Measurements from ENCODE around the gene FERMT1.

The FERMT1 gene, protein sequence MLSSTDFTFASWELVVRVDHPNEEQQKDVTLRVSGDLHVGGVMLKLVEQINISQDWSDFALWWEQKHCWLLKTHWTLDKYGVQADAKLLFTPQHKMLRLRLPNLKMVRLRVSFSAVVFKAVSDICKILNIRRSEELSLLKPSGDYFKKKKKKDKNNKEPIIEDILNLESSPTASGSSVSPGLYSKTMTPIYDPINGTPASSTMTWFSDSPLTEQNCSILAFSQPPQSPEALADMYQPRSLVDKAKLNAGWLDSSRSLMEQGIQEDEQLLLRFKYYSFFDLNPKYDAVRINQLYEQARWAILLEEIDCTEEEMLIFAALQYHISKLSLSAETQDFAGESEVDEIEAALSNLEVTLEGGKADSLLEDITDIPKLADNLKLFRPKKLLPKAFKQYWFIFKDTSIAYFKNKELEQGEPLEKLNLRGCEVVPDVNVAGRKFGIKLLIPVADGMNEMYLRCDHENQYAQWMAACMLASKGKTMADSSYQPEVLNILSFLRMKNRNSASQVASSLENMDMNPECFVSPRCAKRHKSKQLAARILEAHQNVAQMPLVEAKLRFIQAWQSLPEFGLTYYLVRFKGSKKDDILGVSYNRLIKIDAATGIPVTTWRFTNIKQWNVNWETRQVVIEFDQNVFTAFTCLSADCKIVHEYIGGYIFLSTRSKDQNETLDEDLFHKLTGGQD

DNA sequence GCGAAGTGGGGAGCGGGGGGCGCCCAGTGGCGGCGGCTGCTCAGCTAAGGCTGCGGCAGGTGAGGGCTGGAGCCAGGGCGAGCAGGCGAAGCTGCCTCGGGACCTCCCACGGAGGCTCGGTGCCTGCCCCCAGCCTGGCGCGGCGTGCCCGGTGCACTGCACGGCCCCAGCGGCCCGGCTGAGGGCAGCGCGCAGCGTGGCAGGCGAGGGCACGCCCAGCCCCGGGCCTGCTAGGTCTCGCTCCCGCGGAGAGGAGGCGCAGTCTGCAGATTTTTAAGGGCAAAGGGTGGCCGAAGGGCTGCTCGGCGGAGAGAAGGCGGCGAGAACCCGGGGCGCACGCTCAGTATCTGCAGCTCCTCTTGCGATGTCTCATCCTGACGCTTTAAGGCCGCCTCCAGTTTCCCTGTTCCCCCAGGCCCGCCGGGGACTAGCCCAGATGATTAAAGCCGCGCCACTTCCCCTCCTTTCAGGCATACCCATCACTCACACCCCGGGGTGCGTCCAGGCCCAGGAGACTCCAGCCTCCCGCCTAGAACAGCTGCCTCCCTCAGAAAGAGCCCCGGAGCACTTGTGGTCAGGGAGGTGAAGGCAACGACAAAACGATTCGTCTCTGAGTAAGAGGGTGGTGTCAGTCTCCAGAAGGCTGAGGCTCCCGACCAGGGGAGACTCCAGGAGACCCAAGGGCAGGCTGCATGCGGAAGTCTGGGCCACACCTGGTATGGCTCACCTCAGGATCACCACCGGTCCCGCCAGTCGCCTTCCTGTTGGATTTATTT, at the start of gene FERMT1:
TSS of gene FERMT1 (minus strand) at position 158 of the 776 bp plus-strand sequence. CDS start 3,476 bp downstream, outside the sequence.
- no peak for DNase-seq

DNA sequence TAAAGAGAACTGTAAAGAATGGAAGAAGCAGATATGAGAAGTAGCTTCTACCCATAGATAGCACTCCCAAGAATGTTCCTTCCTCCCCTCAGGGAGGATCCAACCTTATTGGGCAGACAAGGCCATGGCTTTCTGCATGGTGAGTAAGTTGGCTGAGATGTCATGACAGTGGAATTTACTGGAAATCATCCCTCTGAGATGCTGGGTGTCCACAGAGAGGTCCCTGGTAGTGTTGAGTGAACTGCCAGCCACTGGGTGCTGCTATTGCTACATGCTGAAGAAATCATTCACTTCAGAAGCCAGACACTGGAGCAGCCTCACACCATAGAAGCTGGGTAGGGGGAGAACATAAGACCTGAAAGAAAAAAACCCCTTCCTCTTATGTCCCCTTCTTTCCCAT, 46.4 kb upstream of the FERMT1 start:
- no peak for DNase-seq

DNA sequence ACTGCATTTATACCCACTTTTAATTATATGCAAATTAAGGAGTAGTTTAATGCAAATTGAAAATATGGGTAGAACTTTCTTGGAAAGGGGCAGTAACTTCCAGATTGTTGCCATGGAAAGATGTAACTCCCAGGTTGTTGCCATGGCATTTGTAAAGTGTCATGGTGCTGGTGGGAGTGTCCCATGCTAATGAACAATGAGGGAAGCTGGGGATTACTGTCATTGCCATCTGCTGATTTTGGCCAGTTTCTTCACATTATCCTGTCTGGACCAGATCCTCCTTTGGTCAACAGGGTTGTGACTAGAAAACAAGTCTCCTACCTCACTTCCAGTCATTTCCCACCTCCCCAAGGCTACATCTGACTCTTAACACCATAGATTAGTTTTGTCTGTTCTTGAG, 45.4 kb upstream of the FERMT1 start:
- no peak for DNase-seq

DNA sequence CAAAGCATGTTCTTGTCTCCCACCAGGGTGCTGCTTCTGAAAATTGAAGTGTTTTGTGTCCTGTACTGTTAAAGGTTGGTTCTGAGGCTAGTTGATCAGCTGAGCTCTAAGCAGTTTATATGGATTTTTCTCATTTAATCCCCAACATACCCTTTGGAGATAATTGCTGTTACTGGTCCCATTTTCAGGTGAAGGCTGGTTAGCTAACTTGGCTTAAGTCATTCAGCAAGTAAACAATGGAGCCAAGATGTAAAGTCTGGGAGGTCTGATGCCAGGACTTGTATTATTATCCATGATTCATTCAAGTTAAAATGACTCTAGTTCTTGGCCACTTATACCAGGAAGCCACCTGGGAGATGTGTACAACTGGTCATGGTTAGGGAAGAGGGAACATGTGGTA, 42.5 kb upstream of the FERMT1 start:
- DNase-seq, result no peak

DNA sequence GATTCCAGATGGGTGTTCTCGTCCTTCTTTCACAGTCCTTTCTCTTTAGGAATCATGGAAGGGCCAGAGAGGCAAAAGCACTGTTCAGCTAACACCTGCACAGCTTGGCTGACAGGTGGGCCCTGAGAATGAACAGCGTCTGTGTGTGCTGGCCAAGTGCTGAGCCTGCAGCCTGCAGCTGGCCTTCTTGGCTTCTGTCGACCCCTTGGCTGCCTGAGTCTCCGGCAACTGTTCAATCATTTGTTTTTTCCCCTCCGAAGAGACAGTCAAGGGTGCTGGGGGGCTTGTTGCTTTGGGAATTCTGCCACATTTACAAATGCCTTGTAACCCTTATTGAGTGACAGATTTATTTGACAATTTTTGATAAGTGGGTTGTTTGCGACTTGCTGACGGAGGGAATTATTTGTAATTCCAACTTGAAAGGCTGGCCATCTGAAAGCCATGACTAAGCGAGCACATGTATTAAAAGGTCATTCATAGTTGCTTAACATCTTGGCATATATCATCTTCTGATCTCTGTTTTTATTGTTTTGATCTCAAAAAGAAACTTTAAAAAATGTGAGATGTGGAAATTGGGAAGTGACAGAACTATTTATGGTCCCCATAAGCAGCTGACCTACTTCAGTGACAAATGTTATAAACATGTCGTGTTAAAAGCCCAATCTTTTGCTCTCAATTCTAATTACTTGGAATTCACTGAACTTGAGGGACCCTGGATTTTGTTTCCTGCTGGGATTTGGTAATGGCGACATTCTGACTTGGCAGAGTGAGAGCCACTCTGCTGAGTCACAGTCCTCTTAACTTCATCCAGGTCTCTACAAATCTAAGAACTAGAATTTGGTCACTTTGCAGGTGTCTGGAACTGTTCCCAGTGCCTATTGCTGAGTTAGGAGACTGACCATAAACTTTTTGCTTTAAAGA, 41.9 kb upstream of the FERMT1 start:
- DNase-seq, result no peak

DNA sequence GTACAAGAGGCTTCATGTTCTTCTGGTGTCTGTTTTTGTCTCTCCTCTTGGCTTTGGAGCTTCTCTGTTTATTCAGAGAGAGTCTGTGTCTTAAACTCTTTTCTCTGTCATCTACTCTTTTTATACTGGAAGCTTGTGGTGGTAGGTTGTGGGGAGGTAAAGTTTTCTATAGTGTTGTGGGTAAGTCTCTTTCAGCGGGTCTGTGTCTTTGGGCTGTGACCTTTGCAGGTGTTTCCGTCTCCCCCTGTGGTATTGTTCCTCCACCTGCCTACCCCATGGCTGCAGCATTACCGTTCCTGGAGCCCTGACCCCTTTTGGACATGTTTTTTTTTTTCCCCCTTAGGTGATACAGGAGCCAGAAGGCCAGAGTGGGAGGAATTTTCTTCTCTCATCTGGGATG, 37.9 kb upstream of the FERMT1 start:
- no peak for DNase-seq

DNA sequence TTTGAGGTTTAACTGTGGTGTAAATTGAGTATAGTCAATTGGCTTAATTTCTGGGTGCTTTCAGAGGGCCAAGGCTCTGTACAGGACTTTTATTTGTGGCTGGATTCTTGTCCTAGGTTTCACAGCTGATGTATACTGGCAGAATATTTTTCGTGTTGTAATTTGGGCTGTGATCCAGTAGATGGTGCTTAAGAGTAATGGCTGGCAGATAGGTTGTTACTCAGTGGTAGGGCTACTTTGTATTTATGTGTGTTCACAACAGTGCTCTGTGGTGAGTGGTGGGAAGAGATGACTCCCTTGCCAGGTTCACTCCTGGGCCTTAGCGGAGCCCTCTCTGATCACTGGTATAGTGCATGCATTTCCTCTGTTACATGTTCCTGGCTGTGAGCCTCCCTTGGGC, 34.5 kb upstream of the FERMT1 start:
- DNase-seq, result no peak

DNA sequence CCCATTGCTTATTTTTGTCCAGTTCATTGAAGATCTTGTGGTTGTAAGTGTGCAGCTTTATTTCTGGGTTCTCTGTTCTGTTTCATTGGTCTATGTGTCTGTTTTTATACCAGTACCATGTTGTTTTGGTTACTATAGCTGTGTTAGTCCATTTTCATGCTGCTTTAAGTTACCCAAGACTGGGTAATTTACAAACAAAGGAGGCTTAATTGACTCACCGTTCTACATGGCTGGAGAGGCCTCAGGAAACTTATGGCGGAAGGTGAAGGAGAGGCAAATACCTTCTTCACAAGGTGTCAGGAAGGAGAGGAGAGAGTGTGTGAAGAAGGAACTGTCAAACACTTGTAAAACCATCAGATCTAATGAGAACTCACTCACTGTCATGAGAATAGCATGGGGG, 29.9 kb upstream of the FERMT1 start:
- no peak for DNase-seq

DNA sequence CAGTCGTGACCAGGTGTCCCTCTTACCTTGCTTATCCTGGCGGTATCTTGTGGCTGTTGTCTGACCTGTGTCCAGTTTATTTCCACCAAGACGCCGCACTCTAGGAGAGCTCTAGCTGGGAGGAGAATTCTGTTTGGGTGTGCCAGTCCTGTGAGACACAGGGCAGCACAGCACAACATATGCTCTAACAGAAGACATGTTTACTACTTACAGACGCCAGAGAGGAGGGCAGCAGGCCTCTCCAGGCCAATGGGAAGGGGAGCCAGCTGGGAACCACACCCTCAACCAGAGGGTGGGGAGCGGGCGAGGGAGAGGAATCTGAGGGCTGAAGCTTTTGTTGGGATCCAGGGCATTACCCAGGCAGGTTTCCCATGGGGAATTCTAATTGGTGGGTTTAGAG, 25.2 kb upstream of the FERMT1 start:
- no peak for DNase-seq

DNA sequence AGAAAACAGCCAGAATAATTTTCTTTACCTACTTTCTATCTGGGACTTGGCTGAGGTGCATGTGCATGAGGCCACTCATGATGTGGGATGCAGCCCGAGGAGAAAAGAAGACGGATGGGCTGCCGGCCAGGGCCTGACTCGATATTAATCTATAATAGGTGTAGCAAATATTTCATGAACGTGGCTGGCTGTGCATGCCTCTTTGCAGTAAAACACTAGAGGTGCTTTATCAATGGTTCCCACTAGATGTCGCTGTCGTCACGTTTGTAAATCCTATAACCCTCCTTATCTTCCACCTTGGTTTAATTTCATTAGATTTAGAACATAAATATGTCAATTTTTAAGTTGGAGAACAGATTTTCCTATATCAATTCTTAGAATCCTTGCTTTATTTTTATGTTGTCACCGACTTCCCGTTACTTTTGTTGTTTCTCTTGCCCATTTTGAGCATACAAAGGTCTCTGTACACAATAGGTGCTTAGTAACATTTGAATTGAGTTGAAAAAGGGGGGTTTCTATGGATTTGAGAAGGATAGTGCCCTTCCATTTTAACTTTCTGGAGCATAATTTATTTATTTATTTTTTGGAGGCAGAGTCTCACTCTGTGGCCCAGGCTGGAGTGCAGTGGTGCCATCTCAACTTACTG, 19.6 kb upstream of the FERMT1 start:
- no peak for DNase-seq

DNA sequence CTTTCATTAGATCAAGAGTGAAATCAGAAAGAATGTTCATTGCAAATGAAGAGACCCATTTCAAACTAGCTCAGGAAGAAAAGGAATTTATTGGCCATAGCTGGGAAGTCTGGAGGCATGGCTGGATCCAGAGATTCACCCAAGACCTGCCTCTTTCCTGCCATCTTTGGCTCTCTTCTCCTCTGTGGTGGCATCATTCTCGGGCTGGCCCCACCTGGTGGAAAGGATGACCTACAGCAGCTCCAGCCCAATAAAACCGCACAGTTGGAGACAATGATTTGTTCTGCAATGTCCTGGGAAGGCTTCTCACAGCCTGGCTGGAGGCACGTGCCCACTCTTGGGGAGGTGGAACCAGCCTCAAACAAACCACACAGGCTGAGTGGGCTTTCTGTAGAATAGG, 18.1 kb upstream of the FERMT1 start:
- DNase-seq, result no peak

DNA sequence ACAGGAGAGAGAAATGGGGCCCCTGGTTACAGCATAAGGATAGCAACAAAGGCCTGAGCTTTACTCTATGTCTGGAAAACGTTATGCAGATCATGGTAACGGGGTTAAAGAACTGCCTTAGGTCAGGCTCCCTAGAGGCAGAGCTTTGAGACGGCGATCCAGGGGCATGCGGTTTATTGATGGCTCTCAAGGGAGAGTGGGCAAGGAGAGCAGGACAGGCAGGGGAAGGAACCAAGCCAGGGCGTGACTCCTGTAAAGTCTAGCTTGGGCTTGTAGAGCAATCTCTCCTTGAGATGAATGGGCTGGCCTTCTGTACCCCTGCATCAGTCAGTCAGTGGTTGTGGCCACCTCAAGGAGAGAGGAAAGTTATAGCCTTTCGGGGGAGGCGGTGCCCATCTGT, 12.5 kb upstream of the FERMT1 start:
- DNase-seq, result no peak

DNA sequence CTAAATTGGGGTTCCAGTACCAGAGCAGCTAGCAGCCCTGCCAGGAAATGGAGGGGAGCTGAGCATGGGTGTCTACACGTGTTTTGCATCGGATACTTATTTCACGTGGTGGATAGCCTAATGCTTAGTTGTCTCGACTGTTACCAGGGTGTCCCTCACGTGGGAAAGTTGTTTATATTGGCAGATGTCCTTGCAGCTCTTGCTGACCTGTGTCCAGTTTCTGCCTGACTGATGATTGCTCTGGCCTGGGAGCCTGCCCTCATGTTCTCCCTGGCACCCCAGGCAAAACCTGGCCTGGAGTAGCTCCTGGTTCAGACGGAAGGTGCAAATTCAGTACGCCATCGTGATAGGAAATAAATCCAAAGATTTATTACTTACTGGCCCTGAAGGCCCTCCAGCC, 11.8 kb upstream of the FERMT1 start:
- DNase-seq, result no peak

DNA sequence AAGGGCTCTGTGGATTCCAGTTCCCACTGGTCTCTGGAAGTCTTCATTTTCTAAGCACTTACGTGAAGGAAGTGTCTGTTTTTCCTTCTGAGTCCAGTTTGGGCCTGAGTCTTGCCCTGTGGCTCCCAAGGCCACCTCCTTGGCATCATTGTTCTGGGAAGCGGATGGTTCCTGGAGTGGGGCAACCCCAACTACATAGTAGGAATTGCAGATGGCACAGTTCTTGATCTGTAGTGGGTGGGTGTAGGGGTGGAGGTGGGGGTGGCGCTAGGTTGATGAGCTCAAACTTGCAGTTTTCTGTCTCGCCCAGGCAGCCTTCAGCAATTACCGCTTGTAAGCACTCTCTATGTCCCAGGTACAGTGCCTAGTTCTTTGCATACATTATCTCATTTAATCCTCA, 7.2 kb upstream of the FERMT1 start:
- DNase-seq, result no peak

DNA sequence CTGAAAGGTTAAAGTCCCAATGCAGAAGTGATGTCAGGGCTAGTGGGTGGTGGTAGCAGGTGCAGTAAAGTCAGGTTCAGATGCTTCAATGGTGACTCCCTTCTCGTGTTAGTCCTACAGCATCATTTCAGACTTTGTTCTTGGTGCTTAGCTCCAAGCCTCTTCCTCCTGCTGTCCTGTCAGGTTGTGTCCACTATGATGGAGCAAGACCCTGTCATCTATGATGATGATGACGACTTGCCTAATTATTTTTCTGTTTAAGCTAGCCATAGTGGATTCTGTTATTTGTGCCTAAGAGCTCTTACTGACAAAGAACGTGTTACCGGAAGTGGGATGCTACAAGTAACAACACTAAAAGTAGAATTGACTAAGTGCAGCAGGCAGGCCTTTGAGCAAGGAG, 5.0 kb upstream of the FERMT1 start:
- DNase-seq, result no peak

DNA sequence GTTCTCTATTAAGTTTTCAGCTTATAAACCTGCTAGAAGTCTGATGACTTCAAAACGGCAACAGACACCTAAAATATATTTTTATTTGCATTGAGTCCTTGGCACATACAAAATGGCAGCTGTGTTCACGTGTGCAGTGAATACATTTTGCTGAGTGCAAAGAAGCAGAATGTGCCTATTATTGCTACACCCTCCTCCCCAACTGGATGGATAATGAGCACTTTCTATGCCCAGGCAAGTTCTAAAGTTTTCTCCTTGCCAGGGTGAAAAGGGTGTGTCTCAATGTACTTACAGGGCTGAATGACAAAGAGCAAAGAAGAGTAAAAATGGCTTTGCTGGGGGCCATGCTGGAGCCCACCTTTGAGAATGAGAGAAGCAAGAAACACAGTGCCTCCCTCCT, 4.0 kb upstream of the FERMT1 start:
- no peak for DNase-seq

DNA sequence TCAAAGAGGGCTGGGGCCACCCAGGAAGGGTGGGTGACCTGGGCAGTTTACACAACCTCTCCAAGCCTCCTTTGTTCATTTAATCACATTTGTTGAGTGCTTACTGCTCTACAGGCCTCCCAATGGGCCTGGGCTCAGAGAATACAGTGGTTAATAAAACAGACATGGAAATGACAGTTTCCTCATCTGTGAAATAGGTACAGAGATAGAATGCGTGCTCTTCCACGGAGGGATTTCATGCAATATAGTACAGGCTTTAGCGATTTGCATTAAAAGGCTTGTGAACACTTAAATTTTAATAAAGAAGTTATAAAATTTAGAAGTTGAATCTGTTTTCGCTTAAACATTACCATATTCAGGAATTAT, 802 bp upstream of the FERMT1 start:
- no peak for DNase-seq

DNA sequence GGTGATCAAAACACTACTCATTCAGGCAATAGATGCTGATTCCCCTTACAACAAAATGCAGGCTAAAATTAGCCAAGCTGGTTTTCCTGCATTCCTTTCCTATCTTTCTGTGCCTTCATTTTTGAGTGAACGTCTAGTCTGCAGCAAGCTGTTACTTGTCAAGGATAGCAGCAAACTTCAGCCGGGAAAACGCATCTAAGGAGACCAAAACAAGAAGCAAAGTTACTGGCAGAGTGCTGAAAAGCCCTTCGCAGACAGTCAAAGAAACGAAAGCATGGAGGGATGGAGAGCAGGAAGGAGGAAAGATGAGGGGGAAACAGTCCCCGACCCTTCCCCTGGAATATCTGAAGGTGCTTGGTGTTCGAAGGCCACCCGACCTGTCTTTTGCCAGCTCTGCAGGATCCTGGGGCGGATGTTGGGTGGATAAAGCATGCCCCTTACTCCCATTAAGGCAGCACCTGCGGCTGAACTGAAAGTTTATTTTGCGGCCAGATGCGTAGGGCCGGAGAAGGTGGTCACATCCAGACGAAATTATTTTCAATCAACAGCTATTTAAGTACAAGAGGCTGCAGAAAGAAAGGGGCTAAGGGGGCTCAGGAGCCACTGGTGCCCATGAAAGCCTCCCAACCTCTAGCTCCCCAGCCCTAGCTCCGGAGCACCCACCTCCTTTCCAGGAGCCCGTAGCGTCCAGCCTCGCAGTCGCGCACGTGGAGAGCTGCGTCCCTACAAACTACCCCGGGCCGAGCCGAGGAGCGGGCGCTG, 538 bp downstream of the FERMT1 start:
- DNase-seq, result no peak

DNA sequence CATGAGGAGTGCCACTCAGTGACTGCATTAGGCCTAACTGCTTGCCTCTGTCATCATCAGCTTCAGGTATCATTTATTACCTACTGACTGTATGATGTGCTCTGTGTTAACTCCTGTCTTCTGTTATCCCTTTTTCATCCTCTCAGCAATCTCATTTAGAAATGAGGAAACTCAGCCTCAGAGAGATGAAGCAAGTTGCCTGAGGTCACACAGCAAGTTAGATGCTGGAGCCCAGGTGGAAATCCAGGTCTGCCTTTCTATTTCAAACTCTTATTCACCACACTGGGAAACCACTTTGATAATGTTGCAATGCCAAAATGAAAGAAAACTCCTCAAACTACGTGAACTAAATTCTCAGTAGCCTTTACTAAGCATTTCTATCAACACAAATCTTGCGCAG, 1.3 kb downstream of the FERMT1 start:
- DNase-seq, result no peak

DNA sequence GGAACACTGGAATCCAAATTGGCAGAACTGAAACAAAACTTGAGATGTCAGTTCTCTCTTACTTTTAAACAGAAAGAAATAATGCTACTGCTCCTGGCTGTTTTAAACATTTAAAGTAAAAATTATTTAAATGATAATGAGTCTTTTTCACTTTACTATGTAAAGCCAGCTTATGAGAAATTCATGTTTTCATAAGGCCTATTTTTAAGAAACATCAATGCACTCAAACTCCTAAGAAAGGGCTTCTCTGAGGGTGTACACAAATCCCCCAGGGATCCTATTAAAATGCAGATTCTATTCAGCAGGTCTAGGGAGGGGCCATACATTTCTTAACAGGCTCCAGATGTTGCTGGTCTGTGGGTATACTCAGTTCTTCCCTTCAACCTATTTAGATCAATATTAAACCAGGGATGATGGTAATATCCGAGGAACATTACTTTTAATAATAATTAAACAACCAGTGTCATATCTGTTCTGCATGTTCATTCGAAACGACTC, 2.3 kb downstream of the FERMT1 start:
- DNase-seq, result no peak

DNA sequence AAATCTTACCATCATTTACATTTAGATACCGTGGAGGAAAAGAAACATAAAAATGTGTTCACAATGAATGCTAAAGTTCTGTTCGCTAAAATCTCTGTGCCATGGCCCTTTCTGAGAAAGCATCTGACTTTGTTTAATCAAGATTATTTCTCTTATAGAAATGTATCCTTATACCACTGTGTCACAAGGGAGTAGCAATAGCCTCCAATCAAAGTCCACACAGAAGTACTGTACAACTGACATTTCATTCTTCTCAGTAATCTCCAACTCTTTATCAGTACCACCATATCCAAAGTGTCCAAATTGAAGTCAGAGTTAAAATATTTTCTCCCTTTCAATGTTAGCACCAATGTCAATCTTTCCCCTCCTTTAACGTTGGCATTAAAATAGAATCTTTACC, 6.1 kb downstream of the FERMT1 start:
- DNase-seq, result no peak

Data from CD4-positive, alpha-beta T cell treated with Interferon gamma for 1 hour (primary cell).